Measurements from ENCODE around the gene AFAP1. TPM values are rescaled to one million over a fixed set of nuclear protein-coding genes. Genes with fewer than 3 reads are reported as not detected.

AFAP1 gene
- total and polyA plus RNA-seq, 8 donors, result 23.6 to 31.4 (median 27.4) TPM

GRCh38 chr4:7800410-7800809, 139.3 kb downstream of the AFAP1 start:
- intact Hi-C loops (cut with DNase I), result loop anchor here in 1 of 2 donors (5.0 kb wide), 1 partner anchor 187 kb away; no protein-coding TSS in a partner anchor

GRCh38 chr4:7799736-7800135, 139.9 kb downstream of the AFAP1 start:
- Histone ChIP-seq H3K27me3 (no peaks in the 10 kb centered on the region), H3K9me3 (no peaks in the 10 kb centered on the region), H3K4me3 (no peak overlapping the region), H3K36me3 (peaks cover 0 to 32% of the 10 kb centered on the region in 2 donors), H3K4me1 (peaks cover 5 to 13% of the 10 kb centered on the region in 2 donors), H3K27ac (no peak overlapping the region)
- intact Hi-C loops (cut with DNase I), result loop anchor here in 1 of 2 donors (5.0 kb wide), 1 partner anchor 188 kb away; no protein-coding TSS in a partner anchor
- no peak for DNase-seq
- no peak for ATAC-seq
- TF ChIP-seq CTCF (IDR thresholded peaks at IDR 0.05), result no peak

More at GRCh38 chr4:7800410-7800809, 139.3 kb downstream of the AFAP1 start:
- H3K9me3 ChIP-seq, result no peaks in the 10 kb centered on the region
- H3K27ac ChIP-seq, result no peak overlapping the region
- no peak overlapping the region for H3K4me3 ChIP-seq
- TF ChIP-seq CTCF (IDR thresholded peaks at IDR 0.05), result no peak
- ATAC-seq (no peak), DNase-seq (no peak)
- H3K27me3 ChIP-seq, result no peaks in the 10 kb centered on the region
- peaks cover 11 to 19% of the 10 kb centered on the region in 2 donors for H3K4me1 ChIP-seq
- H3K36me3 ChIP-seq, result peaks cover 0 to 32% of the 10 kb centered on the region in 2 donors

GRCh38 chr4:7799306-7799705, 140.4 kb downstream of the AFAP1 start:
- ATAC-seq, result no peak
- Histone ChIP-seq H3K27ac (no peak overlapping the region), H3K4me1 (peaks cover 4 to 8% of the 10 kb centered on the region in 2 donors), H3K27me3 (no peaks in the 10 kb centered on the region), H3K9me3 (no peaks in the 10 kb centered on the region), H3K4me3 (no peak overlapping the region), H3K36me3 (peaks cover 0 to 32% of the 10 kb centered on the region in 2 donors)
- intact Hi-C loops (cut with DNase I), result no loop called here
- no peak for DNase-seq
- no peak for TF ChIP-seq CTCF (IDR thresholded peaks at IDR 0.05)

GRCh38 chr4:7798178-7798995, 141.3 kb downstream of the AFAP1 start:
- Histone ChIP-seq H3K9me3 (no peaks in the 10 kb centered on the region), H3K4me1 (peaks cover 0 to 4% of the 10 kb centered on the region in 2 donors), H3K27ac (no peak overlapping the region), H3K36me3 (peaks cover 0 to 32% of the 10 kb centered on the region in 2 donors), H3K27me3 (no peaks in the 10 kb centered on the region), H3K4me3 (no peak overlapping the region)
- ATAC-seq, result no peak
- intact Hi-C loops (cut with DNase I), result no loop called here
- DNase-seq, result no peak
- no peak for TF ChIP-seq CTCF (IDR thresholded peaks at IDR 0.05)

GRCh38 chr4:7797330-7797729, 142.3 kb downstream of the AFAP1 start:
- peaks cover 0 to 38% of the 10 kb centered on the region in 2 donors for H3K36me3 ChIP-seq
- no peak for TF ChIP-seq CTCF (IDR thresholded peaks at IDR 0.05)
- H3K4me3 ChIP-seq, result no peak overlapping the region
- H3K27ac ChIP-seq, result no peak overlapping the region
- no peaks in the 10 kb centered on the region for H3K9me3 ChIP-seq
- ATAC-seq (no peak), DNase-seq (no peak)
- peaks cover 0 to 4% of the 10 kb centered on the region in 2 donors for H3K4me1 ChIP-seq
- H3K27me3 ChIP-seq, result no peaks in the 10 kb centered on the region
- intact Hi-C loops (cut with DNase I), result no loop called here

All from left lung (tissue), 10 donors.